HFF-Myc (cell line): Measurements from ENCODE around the gene KIF16B.

Experiments used
- DNase-seq: peaks from one replicate; pipeline ENCODE4 v3.0.0-alpha.2; 2011; ENCODE audit warnings: low read depth; ENCODE audit errors: extremely low read depth
- H3K4me3 ChIP-seq: replicated peaks from 2 replicates; pipeline ENCODE4 v1.5.1; 2011; ENCODE audit warnings: low read depth, mild to moderate bottlenecking, control low read depth, low read length
- TF ChIP-seq, protein P1 (sequence below): IDR thresholded peaks from 2 replicates; pipeline ENCODE4 v1.5.1; 2012; ENCODE audit warnings: mild to moderate bottlenecking, low read depth, low read length, control low read depth; ENCODE audit errors: missing control alignments

KIF16B gene

DNA sequence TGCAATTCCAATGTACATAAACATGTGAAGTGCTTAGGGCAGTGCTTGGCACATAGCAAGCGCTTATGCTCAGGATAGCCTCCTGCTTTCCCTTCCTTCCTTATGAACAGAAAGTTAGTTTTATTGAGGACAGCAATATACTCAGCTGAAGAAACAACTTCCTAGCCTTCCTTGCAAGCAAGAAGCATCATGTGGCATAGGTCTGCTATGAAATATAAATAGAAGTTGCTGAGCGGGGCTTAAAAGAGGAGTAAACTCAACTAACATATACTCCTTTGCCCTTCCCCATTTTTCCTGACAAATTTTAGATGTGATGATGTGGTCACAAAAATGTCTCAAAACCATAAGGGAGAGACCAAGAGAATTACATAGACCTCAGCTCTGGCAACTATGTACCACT is 98.9 kb downstream of the KIF16B start:
- TF ChIP-seq, protein P1, sequence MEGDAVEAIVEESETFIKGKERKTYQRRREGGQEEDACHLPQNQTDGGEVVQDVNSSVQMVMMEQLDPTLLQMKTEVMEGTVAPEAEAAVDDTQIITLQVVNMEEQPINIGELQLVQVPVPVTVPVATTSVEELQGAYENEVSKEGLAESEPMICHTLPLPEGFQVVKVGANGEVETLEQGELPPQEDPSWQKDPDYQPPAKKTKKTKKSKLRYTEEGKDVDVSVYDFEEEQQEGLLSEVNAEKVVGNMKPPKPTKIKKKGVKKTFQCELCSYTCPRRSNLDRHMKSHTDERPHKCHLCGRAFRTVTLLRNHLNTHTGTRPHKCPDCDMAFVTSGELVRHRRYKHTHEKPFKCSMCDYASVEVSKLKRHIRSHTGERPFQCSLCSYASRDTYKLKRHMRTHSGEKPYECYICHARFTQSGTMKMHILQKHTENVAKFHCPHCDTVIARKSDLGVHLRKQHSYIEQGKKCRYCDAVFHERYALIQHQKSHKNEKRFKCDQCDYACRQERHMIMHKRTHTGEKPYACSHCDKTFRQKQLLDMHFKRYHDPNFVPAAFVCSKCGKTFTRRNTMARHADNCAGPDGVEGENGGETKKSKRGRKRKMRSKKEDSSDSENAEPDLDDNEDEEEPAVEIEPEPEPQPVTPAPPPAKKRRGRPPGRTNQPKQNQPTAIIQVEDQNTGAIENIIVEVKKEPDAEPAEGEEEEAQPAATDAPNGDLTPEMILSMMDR: no peak
- DNase-seq: no peak
- H3K4me3 ChIP-seq: no peak overlapping the region

DNA sequence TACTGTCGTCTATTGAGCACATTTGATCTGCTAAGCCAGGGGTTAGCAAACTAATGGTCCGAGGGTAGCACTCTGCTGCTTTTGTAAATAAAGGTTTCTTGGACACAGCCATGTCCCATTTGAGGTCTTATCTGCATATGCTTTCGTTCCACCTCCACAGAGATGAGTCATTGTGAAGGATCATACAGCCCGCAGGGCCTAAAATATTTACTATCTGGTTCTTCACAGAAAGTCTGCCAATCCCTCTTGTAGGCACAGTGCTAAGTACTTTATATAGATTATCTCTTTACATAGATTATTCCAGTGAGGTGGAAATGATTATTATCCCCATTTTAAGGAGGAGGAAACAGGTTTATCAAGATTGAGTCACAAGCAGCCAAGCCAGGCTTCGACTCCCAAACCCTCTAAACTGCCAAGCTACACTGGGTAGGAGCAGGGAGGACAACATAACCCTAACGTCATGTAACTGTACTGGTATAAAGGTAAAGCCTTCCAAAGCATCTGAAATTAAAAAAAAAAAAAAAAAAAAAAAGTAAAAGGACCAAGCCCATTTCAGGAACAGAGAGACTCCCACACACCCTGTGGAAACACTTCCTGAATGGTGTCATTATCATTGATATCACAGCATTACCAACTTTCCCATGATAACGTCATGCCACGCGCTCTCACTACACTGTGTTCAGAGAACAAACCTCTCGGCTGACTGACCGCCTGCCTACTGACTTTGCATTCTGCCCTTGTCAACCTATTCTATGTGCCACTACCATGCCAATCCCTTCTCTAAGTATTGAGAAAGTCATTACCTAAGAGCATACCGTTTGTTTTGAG is 101.0 kb downstream of the KIF16B start:
- TF ChIP-seq, protein P1: no peak
- no peak for DNase-seq
- H3K4me3 ChIP-seq: no peak overlapping the region

DNA sequence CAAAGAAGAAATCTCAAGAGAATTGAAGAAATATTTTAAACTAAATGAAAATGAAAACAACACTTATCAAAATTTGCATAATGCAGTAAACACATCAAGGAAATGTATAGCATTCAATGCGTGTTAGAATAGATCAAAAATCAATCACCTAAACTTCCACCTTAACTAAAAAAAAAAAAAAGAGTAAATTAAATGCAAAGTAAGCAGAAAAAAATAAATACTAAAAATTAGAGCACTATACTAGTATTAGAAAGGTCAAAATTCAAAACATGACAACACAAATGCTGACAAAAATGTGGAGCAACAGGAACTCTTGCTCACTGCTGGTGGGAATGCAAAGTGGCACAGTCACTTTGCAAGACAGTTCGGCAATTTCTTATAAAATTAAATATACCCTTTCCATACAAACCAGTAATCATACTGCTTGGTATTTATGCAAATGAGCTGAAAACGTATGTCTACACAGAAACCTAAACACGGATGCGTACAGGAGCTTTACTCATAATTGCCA is 103.8 kb downstream of the KIF16B start:
- DNase-seq: no peak
- no peak overlapping the region for H3K4me3 ChIP-seq
- TF ChIP-seq, protein P1: no peak

DNA sequence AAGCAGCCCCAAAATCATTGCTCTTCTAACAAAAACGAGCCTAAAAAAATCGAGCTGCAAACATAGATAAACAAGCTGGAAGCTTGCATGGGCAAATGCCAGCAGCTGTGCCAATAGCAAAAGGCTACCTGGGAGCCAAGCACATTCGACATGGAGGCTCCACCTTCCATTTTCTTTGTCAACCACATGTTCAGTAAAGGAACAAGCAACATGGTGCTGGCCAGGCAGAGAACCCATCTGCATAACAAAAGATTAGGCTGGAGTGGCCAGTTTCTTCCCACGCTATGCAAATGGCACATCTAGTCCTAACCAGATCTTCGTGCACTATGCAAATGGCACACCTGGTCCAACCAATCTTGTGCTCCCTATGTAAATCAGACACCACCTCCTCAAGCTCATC is 110.5 kb downstream of the KIF16B start:
- no peak overlapping the region for H3K4me3 ChIP-seq
- TF ChIP-seq, protein P1: no peak
- DNase-seq: no peak

DNA sequence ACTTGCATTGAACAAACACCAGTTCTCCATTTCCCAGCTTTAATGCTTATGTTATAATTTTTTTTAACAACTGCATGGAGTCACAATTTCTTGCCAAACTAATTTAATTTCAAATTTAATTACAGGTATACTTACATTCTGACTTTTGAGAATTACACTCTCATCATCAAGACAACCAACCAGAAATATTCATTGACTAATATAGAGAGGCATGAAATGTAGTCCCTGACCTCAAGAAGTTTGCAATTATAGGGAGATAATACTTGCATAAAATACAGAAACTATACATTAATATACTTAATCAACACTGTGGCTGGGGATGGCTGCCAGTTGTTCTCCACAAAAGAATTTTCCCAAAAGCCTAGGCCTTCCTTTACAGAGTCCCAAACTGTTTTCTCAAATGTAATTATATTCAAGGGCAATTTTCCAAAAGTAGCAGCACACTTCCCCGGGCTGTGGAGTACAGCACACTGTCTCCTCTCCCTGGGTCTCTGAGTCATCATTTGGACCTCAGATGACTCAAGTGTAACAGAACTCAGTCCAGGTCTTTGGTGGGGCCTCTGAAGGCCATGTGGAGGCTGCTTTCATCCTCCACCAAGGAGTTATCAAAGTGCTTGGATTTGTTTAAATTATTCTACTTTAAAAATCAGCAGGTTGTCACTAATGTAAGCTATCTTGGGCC is 114.1 kb downstream of the KIF16B start:
- no peak overlapping the region for H3K4me3 ChIP-seq
- TF ChIP-seq, protein P1: no peak
- DNase-seq: peak; percentile 53

DNA sequence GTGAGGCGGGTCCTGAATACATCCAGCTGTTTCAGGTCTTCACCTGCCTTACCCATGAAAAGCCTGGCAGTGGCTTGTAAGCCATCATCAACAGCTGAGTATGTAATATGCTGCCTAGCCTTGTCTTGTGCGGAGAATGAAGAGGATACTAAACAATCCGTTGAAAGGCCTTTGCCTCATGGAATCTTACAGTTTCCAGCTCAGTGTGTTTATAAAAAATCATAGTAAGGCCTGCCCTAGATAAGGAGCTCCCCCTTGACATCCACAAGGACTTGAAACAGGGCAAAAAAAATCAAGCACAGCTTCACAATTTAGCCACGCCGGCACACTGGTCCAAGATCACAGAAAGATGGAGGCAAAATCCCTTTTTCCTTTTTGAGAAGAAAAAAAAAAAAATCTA is 115.7 kb downstream of the KIF16B start:
- no peak overlapping the region for H3K4me3 ChIP-seq
- TF ChIP-seq, protein P1: no peak
- DNase-seq: no peak
